Adrenal gland (tissue), 12 donors: ENCODE data around the gene ADAMTS6. TPM values are rescaled to one million over a fixed set of nuclear protein-coding genes. Genes with fewer than 3 reads are reported as not detected.

Experiments
- DNase-seq, 7 donors: peaks; one replicate each; pipeline ENCODE4 v3.0.0-alpha.2; 2019 to 2020
- H3K27ac ChIP-seq, 5 donors: fragments of 200-600 bp; sonication (generic) in 4 of 5; 1 replicate in 3 of 5; 2 replicates in 2 of 5; pipeline versions ENCODE4 v1.5.1 to v1.8.0; 2016 to 2020; ENCODE audit warnings: mild to moderate bottlenecking in 1 of 5
- H3K27me3 ChIP-seq: fragments of 200-600 bp; 2 replicates; pipeline ENCODE4 v1.8.0; 2021
- H3K36me3 ChIP-seq, 2 donors: fragments of 200-600 bp; replicated peaks in 1 of 2; 1 replicate in 1 of 2; 2 replicates in 1 of 2; pipeline versions ENCODE4 v1.5.1 to v1.8.0; 2018 to 2022
- H3K4me1 ChIP-seq, 2 donors: fragments of 200-600 bp; replicated peaks in 1 of 2; 1 replicate in 1 of 2; 2 replicates in 1 of 2; pipeline versions ENCODE4 v1.5.1 to v1.8.0; 2018 to 2021
- H3K4me3 ChIP-seq, 4 donors: fragments of 200-600 bp; sonication (generic) in 3 of 4; one replicate each; pipeline ENCODE4 v1.5.1; 2016 to 2018
- H3K9me3 ChIP-seq, 3 donors: fragments of 200-600 bp; sonication (generic) in 1 of 3; replicated peaks in 1 of 3; 1 replicate in 2 of 3; 2 replicates in 1 of 3; pipeline versions ENCODE4 v1.5.1 to v1.8.0; 2016 to 2021
- POLR2A ChIP-seq, 2 donors: fragments of 450-650 bp; IDR thresholded peaks; one replicate each; pipeline ENCODE4 v1.6.1; 2017; ENCODE audit warnings: antibody characterized with exemption in 2 of 2, mild to moderate bottlenecking in 2 of 2, moderate library complexity in 1 of 2
- WGBS, 4 donors: extraction: QIAGEN DNeasy Blood & Tissue Kit in 2 of 4; methylation state at CpG; one replicate each; pipeline versions ENCODE4 v1.1.5 to v1.1.7; 2013 to 2017; 5-methylcytosine and 5-hydroxymethylcytosine counted together
- intact Hi-C, 2 donors: fragments of 100-400 bp; cut with DNase I; formaldehyde crosslinking; loops; one replicate each; pipeline versions ENCODE4 v1.14.1 to v1.15.0; 2022 to 2023
- polyA plus RNA-seq, 3 donors: library from polyadenylated mRNA; stranded (reverse); fragments of 200-250 nt in 2 of 3; fragments of 350-450 nt in 1 of 3; fragmentation: Illumina TruSeq in 1 of 3; extraction: RNeasy Lipid Tissue Mini Kit (QIAGEN cat#74804) in 1 of 3; gene quantifications; one replicate each; pipeline ENCODE4 v1.2.3, GENCODE V29; 2013 to 2014
- total RNA-seq, 9 donors: library from RNA; depleted of rRNA in 4 of 9; stranded (reverse); fragments of >200 nt in 4 of 9; fragments of 120-200 nt in 1 of 9; fragmentation: NEBNext Ultra II Directional in 1 of 9; extraction: Animal tissue kit (Norgen Biotek cat#: 25700) in 1 of 9; gene quantifications; one replicate each; pipeline versions ENCODE4 v1.1.0 to v1.2.4, GENCODE V29; 2013 to 2023
- TF ChIP-seq, protein P1 (sequence below), 6 experiments: fragments of 450-650 bp in 4 of 6; fragments of 200-600 bp in 2 of 6; sonication (generic) in 1 of 6; IDR thresholded peaks; 1 replicate in 5 of 6; 2 replicates in 1 of 6; pipeline versions ENCODE4 v1.5.1 to v1.8.0; 2016 to 2021; ENCODE audit warnings: antibody characterized with exemption in 6 of 6, mild to moderate bottlenecking in 2 of 6, moderate library complexity in 1 of 6
- donor health status: healthy with polysubstance abuse.
- donor health status: Bipolar disorder and iron deficiency.
- donor health status: DM: yes; HTN: yes; CAD: no.
- donor health status: DM: no; HTN: no; CAD: no.
- donor health status: DM: no; HTN: no; CAD: no.
- donor health status: DM: yes; HTN: yes; CAD: no.

ADAMTS6 gene
- total and polyA plus RNA-seq, 12 donors = 0.24 to 11.9 (median 0.89) TPM

- TF ChIP-seq, protein P1, sequence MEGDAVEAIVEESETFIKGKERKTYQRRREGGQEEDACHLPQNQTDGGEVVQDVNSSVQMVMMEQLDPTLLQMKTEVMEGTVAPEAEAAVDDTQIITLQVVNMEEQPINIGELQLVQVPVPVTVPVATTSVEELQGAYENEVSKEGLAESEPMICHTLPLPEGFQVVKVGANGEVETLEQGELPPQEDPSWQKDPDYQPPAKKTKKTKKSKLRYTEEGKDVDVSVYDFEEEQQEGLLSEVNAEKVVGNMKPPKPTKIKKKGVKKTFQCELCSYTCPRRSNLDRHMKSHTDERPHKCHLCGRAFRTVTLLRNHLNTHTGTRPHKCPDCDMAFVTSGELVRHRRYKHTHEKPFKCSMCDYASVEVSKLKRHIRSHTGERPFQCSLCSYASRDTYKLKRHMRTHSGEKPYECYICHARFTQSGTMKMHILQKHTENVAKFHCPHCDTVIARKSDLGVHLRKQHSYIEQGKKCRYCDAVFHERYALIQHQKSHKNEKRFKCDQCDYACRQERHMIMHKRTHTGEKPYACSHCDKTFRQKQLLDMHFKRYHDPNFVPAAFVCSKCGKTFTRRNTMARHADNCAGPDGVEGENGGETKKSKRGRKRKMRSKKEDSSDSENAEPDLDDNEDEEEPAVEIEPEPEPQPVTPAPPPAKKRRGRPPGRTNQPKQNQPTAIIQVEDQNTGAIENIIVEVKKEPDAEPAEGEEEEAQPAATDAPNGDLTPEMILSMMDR (IDR thresholded peaks at IDR 0.05) = peak; percentile 19 to 45 (median 40)
- TF ChIP-seq POLR2A (IDR thresholded peaks at IDR 0.05) = no peak
- 77 to 91% (median 86%) methylated on average over 6 of the region's 6 CpGs for WGBS, 4 donors
- Histone ChIP-seq H3K27ac (no peak overlapping the region), H3K4me3 (no peak overlapping the region), H3K9me3 (no peaks in the 10 kb centered on the region), H3K4me1 (no peaks in the 10 kb centered on the region), H3K27me3 (no peaks in the 10 kb centered on the region), H3K36me3 (no peaks in the 10 kb centered on the region)
- DNase-seq = peak in 4 of 7 donors; percentile 11 to 31 (median 20)
- intact Hi-C loops = no loop called here
Measured at GRCh38 chr5:65213921-65214525, 267.7 kb downstream of the ADAMTS6 start.

DNA sequence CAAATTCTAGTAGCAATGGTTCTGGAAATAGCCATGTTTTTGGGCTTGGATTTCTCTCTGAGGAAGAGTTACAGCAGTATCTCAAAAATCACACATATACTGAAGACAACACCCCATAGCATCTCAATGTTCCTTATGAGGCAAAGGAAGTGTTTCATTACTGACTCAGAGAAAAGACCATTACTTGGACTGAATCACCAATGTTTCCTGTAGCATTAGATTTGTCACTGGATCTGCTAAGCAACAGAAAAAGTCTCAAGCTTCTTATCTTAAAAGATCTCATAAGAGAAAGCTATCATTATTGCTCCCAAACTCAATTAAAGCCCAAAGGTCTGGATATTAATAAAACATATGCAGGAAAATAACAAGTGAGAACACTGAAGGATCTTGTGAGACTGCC, 272.4 kb downstream of the ADAMTS6 start:
- Histone ChIP-seq H3K4me3 (no peak overlapping the region), H3K27ac (no peak overlapping the region), H3K36me3 (no peaks in the 10 kb centered on the region), H3K4me1 (no peaks in the 10 kb centered on the region), H3K27me3 (no peaks in the 10 kb centered on the region), H3K9me3 (no peaks in the 10 kb centered on the region)
- TF ChIP-seq, protein P1 (IDR thresholded peaks at IDR 0.05) = no peak
- TF ChIP-seq POLR2A (IDR thresholded peaks at IDR 0.05) = no peak
- DNase-seq = no peak
- intact Hi-C loops = no loop called here

GRCh38 chr5:65204966-65205365, 276.8 kb downstream of the ADAMTS6 start:
- intact Hi-C loops = no loop called here
- no peaks in the 10 kb centered on the region for H3K9me3 ChIP-seq
- 83 to 92% (median 84%) methylated on average over 3 of the region's 3 CpGs for WGBS, 4 donors

GRCh38 chr5:65203746-65204145, 278.0 kb downstream of the ADAMTS6 start:
- no peak overlapping the region for H3K27ac ChIP-seq

More at GRCh38 chr5:65204966-65205365, 276.8 kb downstream of the ADAMTS6 start:
- no peak overlapping the region for H3K4me3 ChIP-seq
- no peak for DNase-seq
- H3K4me1 ChIP-seq = no peaks in the 10 kb centered on the region
- no peaks in the 10 kb centered on the region for H3K36me3 ChIP-seq
- no peaks in the 10 kb centered on the region for H3K27me3 ChIP-seq
- H3K27ac ChIP-seq = no peak overlapping the region
- no peak for TF ChIP-seq POLR2A (IDR thresholded peaks at IDR 0.05)
- TF ChIP-seq, protein P1 (IDR thresholded peaks at IDR 0.05) = no peak

More at GRCh38 chr5:65203746-65204145, 278.0 kb downstream of the ADAMTS6 start:
- DNase-seq = no peak
- intact Hi-C loops = no loop called here
- Histone ChIP-seq H3K4me1 (no peaks in the 10 kb centered on the region), H3K27me3 (no peaks in the 10 kb centered on the region), H3K4me3 (no peak overlapping the region), H3K36me3 (no peaks in the 10 kb centered on the region), H3K9me3 (no peaks in the 10 kb centered on the region)
- 54 to 63% (median 58%) methylated on average over 1 of the region's 1 CpG for WGBS, 4 donors
- TF ChIP-seq, protein P1 (IDR thresholded peaks at IDR 0.05) = no peak
- no peak for TF ChIP-seq POLR2A (IDR thresholded peaks at IDR 0.05)
